NCI-H345 treated with DMSO at 0.1 percent for 48 hours (cell line): ENCODE measurements around the gene PPP1R1A.

Source experiments
- DNase-seq: peaks from one replicate; lab custom pipeline; 2025; ENCODE audit not compliant: unreplicated experiment; lab: John Stamatoyannopoulos, UW

PPP1R1A gene, protein sequence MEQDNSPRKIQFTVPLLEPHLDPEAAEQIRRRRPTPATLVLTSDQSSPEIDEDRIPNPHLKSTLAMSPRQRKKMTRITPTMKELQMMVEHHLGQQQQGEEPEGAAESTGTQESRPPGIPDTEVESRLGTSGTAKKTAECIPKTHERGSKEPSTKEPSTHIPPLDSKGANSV

GRCh38 chr12:54588110-54588889 lies at the start of gene PPP1R1A:
Gene PPP1R1A (minus strand): TSS chr12:54588659. CDS start chr12:54588488, 171 bp downstream.
- no peak for DNase-seq

DNA sequence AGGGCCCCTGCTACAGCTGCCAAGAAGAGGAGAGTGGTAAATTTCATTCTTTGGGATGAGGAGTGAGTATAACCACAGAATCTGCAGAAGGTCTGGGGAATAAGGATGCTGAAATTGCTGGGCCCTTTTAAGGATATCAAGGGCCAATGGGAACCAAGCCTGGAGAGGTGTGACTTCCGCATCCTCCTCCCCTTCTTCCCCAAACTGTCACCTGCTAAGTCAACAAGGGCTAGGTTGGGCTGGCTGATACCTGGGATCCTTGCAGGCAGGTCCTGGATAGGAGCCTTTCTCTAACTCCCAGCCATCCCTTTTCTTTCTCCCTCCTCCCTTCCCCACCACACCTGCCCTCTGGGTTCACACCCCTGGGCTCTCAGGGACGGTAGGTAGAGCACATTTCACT lies 46.3 kb upstream of the PPP1R1A start, which contains the start of gene LACRT:
Gene LACRT, minus strand, starts transcription at position 101 of the 400 bp plus-strand sequence. Its CDS starts 54 bp downstream, at position 47.
- no peak for DNase-seq

GRCh38 chr12:54631988-54632728 lies 43.7 kb upstream of the PPP1R1A start:
- no peak for DNase-seq

DNA sequence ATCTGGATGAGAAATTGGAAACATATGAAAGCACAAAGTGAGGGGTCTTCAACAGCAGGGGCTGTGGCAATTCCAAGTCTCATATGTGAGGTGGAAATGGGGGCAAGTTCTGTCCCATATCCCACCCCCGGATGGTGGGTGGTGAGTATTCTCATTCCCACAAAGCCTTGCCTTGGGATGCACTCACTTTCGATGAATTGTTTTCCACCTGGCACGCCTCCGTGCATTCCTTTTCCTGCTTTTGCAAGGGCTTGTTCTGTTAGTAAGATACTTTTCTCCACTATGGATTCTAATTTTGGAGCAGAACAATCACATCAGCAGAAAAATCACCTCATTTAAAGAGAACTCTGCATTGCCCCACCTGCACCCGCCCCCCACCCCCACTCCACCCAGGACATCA lies 43.1 kb upstream of the PPP1R1A start:
- DNase-seq: no peak

DNA sequence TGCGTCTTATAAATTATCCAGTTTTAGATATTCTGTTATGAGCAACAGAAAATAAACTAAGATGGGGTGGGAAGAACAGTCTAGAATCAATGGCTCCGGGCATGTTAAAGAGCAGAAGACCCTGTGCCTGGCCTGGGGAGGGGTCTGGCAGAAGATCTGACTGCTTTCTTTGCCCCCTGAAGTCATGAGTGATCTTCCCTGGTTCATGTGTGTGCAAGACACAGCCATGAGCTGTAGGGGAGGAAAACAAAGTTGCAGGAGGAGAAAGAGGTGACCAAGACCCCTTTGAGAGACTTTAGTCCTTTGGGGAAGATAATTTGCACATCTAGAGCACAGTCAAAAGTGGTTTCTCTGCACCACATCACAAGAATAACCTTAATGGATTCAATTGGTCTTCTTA lies 41.5 kb upstream of the PPP1R1A start:
- no peak for DNase-seq

- no peak for DNase-seq
Measured at GRCh38 chr12:54628186-54628846, 39.9 kb upstream of the PPP1R1A start.

GRCh38 chr12:54627304-54627703 lies 38.8 kb upstream of the PPP1R1A start:
- DNase-seq: no peak

GRCh38 chr12:54625598-54625997 lies 37.1 kb upstream of the PPP1R1A start:
- no peak for DNase-seq

- no peak for DNase-seq
Measured at GRCh38 chr12:54624315-54625279, 36.1 kb upstream of the PPP1R1A start.

DNA sequence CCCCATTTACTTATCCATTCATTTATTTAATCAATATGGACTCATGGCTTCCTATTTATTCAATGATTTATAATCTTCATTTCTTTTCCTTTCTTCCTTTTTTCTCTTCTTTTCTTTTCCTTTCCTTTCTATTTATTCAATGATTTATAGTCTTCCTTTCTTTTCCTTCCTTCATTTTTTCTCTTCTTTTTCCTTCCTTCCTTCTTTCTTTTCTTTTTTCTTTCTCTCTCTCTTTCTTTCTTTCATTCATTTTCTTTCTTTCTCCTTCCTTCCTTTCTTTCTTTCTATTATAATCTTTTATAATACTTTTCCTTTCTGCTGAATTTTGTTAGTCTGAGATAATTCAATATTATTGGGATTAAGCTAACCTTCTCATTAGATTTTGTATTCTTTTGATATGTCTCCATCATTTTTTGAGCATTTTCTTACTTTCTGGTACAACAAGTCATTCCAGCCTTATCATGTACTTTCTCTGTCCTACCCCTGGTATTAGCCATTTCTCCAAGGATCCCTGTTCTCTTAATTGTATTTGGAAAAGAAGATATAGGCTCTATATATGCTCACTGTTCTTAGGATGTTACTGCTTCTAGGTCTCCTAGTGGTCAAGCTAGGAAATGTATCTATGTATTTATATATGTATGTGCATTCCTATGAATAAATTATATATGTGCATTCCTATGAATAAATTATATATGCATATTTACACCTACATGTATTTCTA lies 34.2 kb upstream of the PPP1R1A start:
- DNase-seq: no peak

GRCh38 chr12:54616933-54617680 lies 28.6 kb upstream of the PPP1R1A start:
- no peak for DNase-seq

DNA sequence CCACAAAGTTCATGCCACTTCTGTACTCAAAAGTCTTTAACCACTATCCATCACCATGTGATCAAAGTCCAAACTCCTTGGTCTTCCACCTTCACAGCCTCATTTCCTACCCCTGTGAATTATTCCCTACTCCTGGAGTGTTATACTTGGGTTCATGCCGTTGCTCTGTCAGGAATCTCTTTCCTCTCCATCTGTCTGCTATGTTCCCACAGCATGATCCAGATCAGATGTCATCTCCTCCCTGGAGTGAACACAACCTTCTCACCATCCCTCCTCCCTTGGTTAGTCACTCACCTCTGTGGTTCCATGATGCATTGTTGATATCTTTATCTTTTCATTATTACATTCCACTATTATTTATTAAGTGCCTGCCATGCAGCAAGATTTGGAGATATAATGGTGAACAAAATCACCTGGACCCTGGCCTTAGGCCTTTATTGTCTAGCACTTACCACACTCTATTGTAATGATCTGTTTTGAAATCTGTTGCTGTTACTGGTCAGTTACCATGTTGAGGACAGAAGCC lies 23.8 kb upstream of the PPP1R1A start:
- no peak for DNase-seq

DNA sequence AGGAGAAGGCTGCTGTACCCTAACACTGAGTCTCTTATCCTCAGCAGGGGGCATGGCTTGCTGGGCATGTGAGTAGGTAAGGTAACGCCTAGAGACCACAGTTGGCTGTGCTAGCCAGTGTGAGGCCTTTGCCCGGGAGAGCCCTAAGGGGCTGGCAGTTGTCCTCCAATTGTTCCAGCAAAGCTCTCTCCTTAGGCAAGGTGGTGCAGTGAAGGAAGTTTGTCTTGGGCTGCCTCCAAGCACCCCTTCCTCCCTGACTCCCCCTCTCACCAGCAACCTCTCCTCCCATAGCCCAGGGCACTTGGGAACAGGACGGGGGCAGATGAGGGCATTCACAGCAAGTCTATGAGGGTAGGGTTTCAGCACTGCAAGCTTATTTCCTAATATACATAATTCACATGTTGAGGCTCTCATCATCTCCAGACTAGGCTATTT lies 23.3 kb upstream of the PPP1R1A start:
- no peak for DNase-seq

GRCh38 chr12:54608769-54609168 lies 20.3 kb upstream of the PPP1R1A start:
- no peak for DNase-seq

GRCh38 chr12:54608156-54608555 lies 19.7 kb upstream of the PPP1R1A start:
- DNase-seq: no peak

DNA sequence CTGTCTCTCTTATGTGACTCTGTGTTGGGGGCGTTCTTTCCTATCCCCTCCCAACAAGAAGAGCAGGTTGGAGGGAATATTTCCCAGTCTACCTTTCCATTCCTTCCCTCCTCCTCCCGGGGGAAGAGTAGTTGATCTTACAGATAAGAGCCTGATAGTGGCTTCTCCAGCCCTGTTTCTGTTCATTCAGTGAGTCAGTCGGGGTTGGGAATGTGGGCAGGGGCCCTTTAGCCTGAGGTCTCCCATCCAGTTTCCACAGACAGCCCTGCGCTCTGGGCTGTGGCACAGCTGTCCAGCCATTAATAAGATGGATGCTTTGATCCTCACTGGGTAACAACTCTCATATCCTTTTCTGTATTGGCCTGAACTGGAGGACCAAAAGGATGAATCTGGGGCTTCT lies 18.1 kb upstream of the PPP1R1A start:
- DNase-seq: no peak

GRCh38 chr12:54605138-54605970 lies 16.9 kb upstream of the PPP1R1A start:
- DNase-seq: no peak

DNA sequence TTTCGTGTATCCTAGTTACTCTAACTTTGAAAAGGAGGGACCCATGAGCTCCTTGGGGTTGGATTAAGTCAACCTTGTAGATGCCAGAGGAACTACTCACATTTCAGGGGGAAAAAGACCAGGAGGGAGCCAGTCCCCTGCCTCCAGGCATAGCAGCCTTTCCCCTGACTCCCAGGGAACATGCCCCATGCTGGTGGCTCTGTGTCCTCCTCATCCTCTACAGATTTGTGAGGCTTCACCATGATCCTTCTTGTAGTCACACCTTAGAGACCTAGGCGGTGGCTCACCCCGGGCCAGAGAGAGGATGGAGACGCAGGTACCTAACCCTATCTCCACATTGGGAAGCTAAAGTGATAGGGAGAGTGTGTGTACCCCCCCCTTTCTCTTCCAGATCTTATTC lies 16.0 kb upstream of the PPP1R1A start:
- no peak for DNase-seq
